Lung (tissue), 13 donors: Measurements from ENCODE around the gene MTRF1L. TPM values are rescaled to one million over a fixed set of nuclear protein-coding genes. Genes with fewer than 3 reads are reported as not detected.

ENCODE experiments used
- ATAC-seq: fragments of 200-7000 bp; cut with Tn5 transposase; one replicate; pipeline ENCODE4 v1.9.1; 2020; ENCODE audit warnings: moderate number of reproducible peaks; ENCODE audit not compliant: insufficient read depth, low FRiP score
- DNase-seq, 3 donors: peaks; one replicate each; pipeline ENCODE4 v3.0.0-alpha.2; 2013 to 2017
- H3K27ac ChIP-seq, 2 donors: one replicate each; pipeline ENCODE4 v1.5.1; 2013; ENCODE audit warnings: mild to moderate bottlenecking in 2 of 2, moderate library complexity in 2 of 2, control low read depth in 1 of 2, inconsistent platforms in 1 of 2, low read depth in 1 of 2, low read length in 1 of 2
- H3K27me3 ChIP-seq, 3 donors: one replicate each; pipeline ENCODE4 v1.5.1; 2013; ENCODE audit warnings: low read length in 2 of 3; ENCODE audit not compliant: control insufficient read depth in 3 of 3, insufficient read depth in 3 of 3
- H3K36me3 ChIP-seq, 4 donors: one replicate each; pipeline ENCODE4 v1.5.1; 2013; ENCODE audit warnings: low read length in 4 of 4, mild to moderate bottlenecking in 1 of 4, moderate library complexity in 1 of 4; ENCODE audit not compliant: control insufficient read depth in 4 of 4, insufficient read depth in 4 of 4
- H3K4me1 ChIP-seq, 5 donors: one replicate each; pipeline ENCODE4 v1.5.1; 2013; ENCODE audit warnings: low read length in 5 of 5, mild to moderate bottlenecking in 2 of 5, moderate library complexity in 1 of 5; ENCODE audit not compliant: control insufficient read depth in 5 of 5, insufficient read depth in 5 of 5
- H3K4me3 ChIP-seq: one replicate; pipeline ENCODE4 v1.5.1; 2013; ENCODE audit warnings: mild to moderate bottlenecking, control low read depth, moderate library complexity
- H3K9ac ChIP-seq, 2 donors: one replicate each; pipeline ENCODE4 v1.5.1; 2013; ENCODE audit warnings: low read length in 2 of 2, control low read depth in 1 of 2; ENCODE audit not compliant: insufficient read depth in 1 of 2
- H3K9me3 ChIP-seq, 4 donors: one replicate each; pipeline ENCODE4 v1.5.1; 2013; ENCODE audit warnings: low read length in 3 of 4, mild to moderate bottlenecking in 1 of 4, moderate library complexity in 1 of 4; ENCODE audit not compliant: control insufficient read depth in 4 of 4, insufficient read depth in 3 of 4
- polyA plus RNA-seq, 2 donors: library from polyadenylated mRNA; stranded (reverse); fragments of 200-250 nt; gene quantifications; one replicate each; pipeline ENCODE4 v1.2.1, GENCODE V29; 2013
- small RNA-seq: library from RNA; depleted of rRNA; stranded (forward); fragments of <200 nt; gene quantifications from one replicate; pipeline ENCODE3, GENCODE V24; 2014; ENCODE audit warnings: low replicate concordance
- total RNA-seq, 2 donors: library from RNA; depleted of rRNA in 1 of 2; stranded (reverse); fragments of >200 nt in 1 of 2; gene quantifications; one replicate each; pipeline ENCODE4 v1.2.1, GENCODE V29; 2014 to 2021
- TF ChIP-seq, protein P1 (sequence below): IDR thresholded peaks from 2 replicates; pipeline ENCODE4 v1.5.1; 2012; ENCODE audit warnings: mild to moderate bottlenecking; ENCODE audit errors: control extremely low read depth, extremely low read depth
- donor health status: control.
- donor health status: control.
- donor health status: Bipolar disorder and iron deficiency.
- donor health status: healthy.
- donor health status: DM: yes; HTN: yes; CAD: no.

The MTRF1L gene
- total and polyA plus RNA-seq, 4 donors, result 9.4 to 16.3 (median 12.4) TPM

DNA sequence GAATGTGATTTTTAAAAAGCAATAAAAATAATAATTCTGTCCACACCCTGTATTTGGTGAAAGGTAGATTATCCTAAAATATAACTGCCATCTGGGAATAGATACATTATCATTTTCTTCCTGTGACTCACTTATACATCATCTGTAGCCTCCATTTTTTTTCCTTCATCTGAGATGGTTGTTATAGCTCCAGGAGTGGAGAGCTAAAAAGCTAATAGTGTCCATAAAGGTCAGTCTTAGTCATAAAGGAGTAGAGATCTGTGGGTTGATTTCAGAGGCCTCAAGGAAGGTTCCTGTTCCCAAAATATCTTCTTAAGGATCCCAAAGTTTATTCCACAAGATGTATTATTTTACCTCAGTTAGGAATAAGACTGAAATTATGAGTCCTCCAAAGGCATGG is 60.8 kb downstream of the MTRF1L start:
- no peaks in the 10 kb centered on the region for H3K9me3 ChIP-seq
- ATAC-seq, result no peak
- TF ChIP-seq, protein P1, sequence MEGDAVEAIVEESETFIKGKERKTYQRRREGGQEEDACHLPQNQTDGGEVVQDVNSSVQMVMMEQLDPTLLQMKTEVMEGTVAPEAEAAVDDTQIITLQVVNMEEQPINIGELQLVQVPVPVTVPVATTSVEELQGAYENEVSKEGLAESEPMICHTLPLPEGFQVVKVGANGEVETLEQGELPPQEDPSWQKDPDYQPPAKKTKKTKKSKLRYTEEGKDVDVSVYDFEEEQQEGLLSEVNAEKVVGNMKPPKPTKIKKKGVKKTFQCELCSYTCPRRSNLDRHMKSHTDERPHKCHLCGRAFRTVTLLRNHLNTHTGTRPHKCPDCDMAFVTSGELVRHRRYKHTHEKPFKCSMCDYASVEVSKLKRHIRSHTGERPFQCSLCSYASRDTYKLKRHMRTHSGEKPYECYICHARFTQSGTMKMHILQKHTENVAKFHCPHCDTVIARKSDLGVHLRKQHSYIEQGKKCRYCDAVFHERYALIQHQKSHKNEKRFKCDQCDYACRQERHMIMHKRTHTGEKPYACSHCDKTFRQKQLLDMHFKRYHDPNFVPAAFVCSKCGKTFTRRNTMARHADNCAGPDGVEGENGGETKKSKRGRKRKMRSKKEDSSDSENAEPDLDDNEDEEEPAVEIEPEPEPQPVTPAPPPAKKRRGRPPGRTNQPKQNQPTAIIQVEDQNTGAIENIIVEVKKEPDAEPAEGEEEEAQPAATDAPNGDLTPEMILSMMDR, result no peak
- no peak overlapping the region for H3K4me3 ChIP-seq
- H3K4me1 ChIP-seq, result no peaks in the 10 kb centered on the region
- DNase-seq, result no peak
- no peaks in the 10 kb centered on the region for H3K36me3 ChIP-seq
- H3K27ac ChIP-seq, result no peak overlapping the region
- H3K9ac ChIP-seq, result no peak overlapping the region
- no peaks in the 10 kb centered on the region for H3K27me3 ChIP-seq

Small RNA genes lying within 50 kb of the gene (small RNA-seq; reads per million reads assigned to genes)
- not detected for gene AL080276.1

Other genes starting within 250 kb of the MTRF1L start
- 10 to 100 TPM in 1 of 2 donors, 1 to 10 TPM in 1; 4.2 to 10.5 TPM for gene FBXO5, start 19.7 kb downstream of the MTRF1L start, total RNA-seq
- 1 to 10 TPM; 1.8 to 2.8 TPM for gene FBXO5, start 19.7 kb downstream of the MTRF1L start, polyA plus RNA-seq
- 1 to 10 TPM in 1 of 2 donors, under 1 TPM in 1; 0.64 to 1.7 TPM for gene RGS17, start 128.6 kb upstream of the MTRF1L start, total RNA-seq
- gene RGS17, start 128.6 kb upstream of the MTRF1L start, polyA plus RNA-seq, result under 1 TPM; 0.17 to 0.18 TPM